Measurements from ENCODE around the gene ASPHD2.
A peak's percentile ranks its signal among the peaks of the same experiment; 100 is the strongest.

Gene ASPHD2

DNA sequence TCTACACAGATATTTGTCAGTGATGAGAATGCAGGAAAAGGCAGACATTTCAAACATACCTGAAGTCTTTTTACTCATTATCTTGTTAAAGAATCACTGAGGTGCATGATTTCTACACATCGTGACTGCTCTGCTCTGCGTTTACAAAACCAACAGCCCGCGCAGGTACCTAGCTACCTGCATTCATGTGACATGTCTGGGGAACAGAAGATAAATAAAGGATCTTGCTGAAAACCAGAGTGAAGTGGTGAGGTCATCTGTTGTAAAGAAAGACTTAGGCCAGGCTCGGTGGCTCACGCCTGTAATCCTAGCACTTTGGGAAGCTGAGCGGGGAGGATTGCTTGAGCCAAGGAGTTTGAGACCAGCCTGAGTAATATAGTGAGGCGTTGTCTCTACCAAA is 15.7 kb downstream of the ASPHD2 start:
- DNase-seq = peak in 1 of 10 donors; percentile 25
- intact Hi-C loops (cut with DNase I) = no loop called here

DNA sequence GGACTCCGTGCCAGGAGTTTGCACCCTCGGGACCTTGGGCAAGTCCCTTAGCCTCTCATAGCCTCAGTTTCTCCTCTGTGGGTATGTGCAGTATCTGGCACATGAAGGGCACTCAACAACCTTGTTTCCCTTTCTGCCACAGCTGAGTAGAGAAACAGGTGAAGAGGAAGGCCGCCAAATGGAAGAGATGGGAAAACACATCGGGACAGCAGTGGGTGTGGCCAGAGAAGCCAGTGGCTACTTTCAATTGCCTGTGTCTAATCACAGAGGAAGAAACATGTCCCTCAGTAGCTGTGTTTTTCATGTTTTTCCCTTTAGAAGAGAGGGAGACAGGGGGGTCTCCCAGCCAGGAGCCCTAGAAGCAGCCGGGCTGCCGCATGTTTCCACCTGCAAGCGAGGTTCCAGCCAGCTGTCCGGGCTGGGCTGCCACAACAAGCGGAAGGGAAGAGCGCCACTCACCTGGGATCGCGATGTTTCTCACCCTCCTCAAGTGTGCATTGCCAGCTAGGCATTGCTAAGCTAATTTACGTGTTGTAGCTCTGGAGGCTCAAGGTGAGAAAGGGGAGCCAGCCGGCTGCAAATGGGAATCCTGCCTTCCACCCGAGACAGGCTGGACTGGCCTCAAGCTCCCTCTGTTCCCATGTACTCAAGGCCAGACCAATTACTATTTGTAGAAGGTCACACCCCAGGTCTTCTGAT is 16.7 kb downstream of the ASPHD2 start:
- DNase-seq = peak in 1 of 10 donors; percentile 68
- intact Hi-C loops (cut with DNase I) = no loop called here

DNA sequence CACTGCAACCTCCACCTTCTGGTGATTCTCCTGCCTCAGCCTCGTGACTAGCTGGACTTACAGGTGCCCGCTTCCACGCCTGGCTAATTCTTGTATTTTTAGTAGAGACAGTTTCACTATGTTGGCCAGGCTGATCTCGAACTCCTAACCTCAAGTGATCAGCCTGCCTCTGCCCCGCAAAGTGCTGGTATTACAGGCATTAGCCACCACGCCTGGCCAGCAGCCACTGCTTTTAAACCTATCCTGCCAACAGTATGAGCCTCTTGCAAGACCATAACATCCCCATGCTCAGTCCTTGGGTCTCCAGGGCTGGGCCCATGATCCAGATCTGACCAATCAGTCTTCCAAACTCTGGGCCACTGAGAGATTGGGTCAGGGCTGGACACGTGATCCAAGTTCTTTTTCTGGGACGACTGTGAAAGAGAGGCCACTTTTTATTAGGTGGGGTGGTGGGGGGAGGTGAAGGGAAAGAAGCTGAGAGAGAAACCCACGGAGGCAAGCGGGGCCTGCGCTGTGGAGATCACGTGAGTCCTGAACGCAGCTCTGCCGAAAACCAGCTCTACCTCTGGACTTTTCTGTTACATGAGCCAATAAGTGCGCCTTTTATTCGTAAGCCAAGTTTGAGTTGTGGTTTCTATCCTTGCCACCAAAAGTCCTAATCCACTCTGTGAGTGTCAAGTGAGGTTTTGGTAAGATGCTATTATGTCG is 17.9 kb downstream of the ASPHD2 start:
- intact Hi-C loops (cut with DNase I) = no loop called here
- peak in 1 of 10 donors; percentile 55 for DNase-seq

DNA sequence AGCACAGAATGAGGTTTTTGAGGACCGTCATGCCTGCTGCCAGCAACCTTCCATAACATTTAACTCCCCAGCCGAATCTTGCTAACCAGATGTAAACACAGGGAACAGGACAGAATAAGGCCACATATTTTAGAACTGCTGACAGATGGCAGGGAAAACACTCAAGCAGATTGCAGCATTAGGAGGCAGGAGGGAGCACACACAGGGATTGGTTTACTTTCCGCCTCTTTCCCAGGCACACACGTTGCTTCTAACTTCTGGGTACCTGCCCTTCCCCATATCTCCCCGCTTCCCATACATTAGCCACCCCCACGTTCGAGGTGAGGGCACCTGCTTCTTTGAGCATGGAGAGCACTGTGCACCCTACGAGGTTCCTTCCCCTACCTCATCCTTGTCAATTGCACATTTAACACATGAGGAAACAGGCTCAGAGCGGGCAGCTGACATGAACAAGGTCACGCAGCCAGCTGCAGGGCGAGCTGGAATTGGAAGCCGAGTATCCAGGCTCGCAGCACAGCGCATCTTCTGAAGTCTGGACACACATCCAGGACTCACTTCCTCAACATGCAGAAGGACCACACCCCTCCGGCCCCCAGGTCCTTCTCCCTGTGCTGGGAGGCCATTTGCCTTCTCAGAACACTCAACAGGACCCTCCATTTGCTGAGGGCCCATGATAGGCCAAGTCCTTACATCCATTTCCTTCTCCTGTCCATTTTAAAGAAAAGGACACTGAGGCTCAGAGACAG is 18.7 kb downstream of the ASPHD2 start:
- intact Hi-C loops (cut with DNase I) = no loop called here
- DNase-seq = peak in 1 of 10 donors; percentile 75

DNA sequence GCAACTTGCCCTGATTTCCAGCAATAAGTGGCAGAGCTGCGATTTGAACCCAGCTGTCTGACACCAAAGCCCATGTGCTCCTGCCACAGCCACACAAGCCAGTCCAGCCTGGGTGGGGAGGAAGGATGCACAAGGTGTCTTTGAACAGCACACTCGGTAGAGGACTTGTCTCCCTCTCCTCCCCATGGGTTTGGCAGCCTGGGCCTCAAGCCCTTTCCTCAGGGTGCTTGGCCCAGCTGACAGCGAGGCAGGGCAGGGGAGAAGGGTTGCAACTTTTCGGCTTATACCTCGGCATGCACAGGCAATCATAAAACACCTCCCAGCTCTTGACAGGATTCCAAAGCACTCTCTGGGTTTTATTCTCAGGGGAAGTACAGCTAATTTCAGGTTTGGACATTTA is 19.3 kb downstream of the ASPHD2 start:
- intact Hi-C loops (cut with DNase I) = no loop called here
- no peak for DNase-seq

DNA sequence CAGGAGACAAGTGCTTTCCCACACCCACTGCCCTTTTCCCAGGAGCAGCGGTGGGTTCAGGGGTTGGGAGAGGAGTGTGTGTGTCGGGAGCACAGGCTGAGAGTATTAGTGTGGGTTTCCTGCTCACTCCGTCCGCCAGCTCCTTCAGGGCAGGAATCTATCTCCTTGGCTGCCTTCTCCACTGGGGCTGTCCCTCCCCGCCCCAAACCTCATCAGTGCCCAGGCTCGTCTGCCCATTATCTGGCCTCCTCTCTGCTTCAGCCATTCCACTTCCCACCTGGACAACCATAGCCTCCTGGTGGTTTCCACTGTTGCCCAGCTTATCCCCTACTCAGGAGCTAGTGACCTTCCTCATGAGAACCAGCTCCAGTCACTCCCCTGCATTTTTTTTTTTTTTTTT is 19.9 kb downstream of the ASPHD2 start:
- no peak for DNase-seq
- intact Hi-C loops (cut with DNase I) = no loop called here

DNA sequence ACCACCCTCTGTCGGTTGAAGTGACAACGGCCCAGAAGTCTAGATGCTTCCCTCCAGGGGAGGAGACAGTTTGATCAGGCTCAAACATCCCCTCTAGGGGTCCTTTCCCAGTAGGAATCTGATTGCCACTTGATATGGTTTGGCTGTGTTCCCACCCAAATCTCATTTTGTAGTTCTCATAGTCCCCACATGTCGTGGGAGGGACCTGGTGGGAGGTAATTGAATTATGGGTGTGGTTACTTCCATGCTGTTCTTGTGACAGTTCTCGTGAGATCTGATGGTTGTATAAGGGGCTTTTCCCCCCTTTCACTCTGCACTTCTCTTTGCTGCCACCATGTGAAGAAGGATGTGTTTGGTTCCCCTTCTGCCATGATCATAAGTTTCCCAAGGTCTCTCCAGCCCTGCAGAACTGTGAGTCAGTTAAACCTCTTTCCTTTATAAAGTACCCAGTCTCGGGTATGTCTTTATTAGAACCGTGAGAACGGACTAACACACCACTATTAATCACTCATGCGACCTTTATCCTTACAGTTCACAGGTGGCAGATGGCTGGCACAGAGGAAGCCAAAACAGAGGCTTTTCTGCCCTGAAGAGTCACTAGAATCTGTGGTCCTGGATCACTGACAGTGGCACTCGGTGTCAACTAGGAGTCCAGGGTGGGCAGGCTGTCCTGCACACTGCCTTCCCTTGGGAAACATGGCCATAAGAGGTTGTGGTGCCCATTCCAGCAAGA is 21.6 kb downstream of the ASPHD2 start:
- intact Hi-C loops (cut with DNase I) = no loop called here
- DNase-seq = no peak

DNA sequence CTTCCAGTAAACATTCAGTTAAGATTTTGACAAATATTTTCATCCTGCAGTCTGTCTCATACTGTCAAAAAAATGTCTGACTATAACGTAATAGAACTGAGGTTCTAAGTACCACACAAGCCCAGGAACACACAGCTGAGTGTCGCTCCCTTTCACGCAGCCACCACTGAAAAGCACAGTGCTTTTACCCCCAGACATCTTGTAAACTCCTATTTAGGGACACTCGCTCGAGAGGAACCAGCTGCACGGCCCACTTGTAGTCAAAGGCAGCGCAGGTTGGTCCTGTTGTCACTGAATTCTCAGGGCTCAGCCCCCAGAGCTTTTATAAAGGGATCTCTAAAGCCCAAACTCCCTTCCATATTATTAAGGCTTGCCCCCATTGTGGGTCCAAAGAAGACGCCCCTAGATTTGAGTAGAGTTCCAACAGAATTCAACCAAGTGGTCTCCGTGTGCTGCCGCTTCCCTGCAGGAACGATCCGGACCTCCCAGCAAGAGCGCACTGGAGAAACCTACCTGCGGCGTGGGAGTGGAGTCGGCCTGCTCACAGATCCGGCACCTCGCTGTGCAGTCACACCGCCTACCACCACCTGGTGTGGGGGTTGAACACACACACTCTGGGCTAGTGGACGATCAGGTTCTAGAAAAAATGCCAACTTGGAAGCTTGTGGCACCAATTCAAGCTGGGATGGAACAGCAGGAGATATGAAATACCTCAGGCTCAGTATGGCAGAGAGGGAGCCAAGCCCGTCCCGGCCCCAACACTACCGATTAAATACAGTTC is 23.4 kb downstream of the ASPHD2 start:
- DNase-seq = peak in 6 of 10 donors; percentile 41 to 93 (median 74)
- intact Hi-C loops (cut with DNase I) = no loop called here

DNA sequence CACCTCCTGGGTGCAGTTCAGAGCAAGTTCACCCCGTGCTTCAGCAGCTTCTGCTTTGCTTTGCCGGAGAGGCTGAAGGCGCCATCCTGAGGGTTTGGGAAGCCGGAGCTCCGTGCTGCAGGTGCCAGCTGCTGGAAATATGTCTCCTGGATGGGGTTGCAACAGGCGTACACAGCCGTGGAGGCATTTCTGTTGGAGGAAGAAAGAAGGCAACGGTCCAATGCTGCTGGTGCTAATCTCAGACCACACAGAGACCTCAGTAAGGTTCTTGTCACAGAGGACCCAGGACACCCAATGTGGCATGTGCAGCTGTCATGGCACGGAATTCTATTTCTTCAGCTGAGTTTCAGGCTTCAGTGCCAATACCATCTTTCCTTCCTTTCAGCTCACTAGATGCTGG is 24.2 kb downstream of the ASPHD2 start:
- no peak for DNase-seq
- intact Hi-C loops (cut with DNase I) = no loop called here

DNA sequence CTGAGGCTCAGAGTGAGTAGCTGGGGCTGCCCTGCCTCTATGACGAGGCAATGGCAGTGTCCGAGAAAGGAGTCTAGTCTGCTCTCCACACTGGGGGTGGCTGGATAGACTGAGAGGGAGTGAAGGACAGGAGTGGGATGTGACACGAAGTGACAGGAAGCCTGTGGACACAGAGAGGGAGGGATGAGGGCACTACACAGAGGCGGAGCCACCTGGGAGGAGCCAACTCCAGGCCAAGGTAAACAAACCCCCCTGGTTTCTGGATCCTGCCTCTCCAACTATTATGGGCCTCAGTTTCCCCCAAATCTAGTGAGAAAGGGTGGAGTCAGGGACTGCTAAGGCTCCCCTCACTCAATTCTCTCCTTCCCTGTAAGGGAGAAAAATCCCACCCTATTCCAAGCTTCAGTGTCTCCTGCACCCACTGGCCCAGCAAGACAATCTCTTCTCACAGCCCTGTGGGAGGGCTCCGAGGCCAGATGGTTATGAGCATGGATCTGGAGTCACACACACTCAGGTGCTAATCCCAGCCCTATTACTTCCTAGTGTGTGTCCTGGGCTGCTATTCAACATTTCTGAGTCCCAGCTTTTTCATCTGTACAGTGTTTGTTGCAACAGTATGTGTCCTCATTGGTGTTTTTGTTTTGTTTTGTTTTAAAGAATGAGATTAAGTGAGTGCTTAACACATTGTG is 24.9 kb downstream of the ASPHD2 start:
- intact Hi-C loops (cut with DNase I) = no loop called here
- no peak for DNase-seq

DNA sequence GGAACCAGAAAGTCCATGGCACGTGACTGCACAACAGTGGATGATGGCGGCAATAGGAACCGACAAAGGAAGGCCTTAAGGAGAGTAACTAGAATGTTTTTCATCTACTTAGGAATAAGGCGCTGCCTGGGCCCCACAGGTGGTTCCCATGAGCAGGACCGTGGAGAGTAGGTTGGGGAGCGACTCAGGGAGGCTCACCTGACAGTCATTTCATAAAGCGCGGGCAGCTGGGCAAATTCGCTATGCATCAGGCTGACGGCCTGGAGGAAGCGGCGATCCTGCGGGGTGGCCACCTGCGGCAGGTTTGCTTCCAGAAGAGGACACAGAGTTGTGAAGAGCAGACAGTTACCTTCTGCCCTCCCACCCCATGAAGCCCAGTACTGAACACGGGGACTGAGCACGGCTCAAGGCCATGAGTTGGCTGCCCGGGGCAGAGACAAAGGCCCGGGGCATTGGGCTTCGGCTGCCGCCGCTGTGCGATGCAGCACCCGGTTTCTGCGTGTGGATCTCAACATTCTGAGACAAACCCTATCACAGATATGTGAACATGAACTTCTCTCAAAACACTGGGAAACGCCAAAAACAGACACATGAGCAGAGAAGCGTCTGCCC is 28.7 kb downstream of the ASPHD2 start:
- intact Hi-C loops (cut with DNase I) = no loop called here
- no peak for DNase-seq

DNA sequence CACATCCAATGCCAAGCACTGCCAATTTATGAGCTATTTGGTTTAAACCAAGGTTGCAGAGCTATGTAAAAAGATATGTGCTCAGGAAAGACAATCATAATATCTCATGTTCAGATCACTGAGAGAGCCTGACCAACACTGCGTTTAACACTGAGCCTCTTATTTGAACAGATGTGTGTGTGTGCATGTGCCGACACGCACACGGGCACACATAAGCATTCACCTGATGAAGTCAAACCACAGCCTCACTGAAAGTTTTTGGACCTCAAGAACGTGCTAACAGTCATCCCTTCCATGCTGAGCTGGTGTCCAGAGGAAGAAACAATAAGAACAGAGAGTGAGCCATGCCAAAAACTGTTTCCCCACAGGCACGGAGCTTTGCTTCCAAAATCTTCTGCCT is 31.1 kb downstream of the ASPHD2 start:
- no peak for DNase-seq
- intact Hi-C loops (cut with DNase I) = no loop called here

DNA sequence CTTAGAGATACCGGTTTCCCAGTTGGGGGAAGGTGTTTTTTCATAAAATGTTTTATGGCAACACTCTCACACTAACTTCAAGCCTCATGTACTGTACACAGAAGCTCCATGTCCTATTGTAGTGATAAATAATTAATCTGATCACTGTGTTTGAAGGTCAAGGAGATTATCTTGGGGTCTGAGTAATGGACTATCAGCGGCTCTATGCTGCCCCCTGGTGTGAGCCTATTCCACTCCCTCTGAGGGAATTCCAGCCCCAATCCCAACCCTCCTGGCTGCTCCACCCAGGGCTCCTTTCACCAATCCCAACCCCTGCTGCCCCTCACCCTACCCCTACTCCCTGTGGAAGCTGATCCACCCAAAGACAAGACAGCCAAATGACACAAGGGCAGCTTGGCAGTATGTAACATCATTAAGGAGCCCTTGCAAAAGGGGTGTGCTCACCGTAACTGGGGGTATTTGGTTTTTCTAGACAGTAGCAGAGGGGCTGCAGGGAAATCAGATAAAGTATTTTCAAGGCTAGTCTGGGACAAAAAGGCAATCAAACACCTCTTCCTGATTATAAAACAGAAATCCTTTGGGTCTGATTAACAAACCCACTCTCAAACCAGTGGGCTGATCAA is 32.2 kb downstream of the ASPHD2 start:
- peak in 6 of 10 donors; percentile 58 to 92 (median 67) for DNase-seq
- intact Hi-C loops (cut with DNase I) = loop anchor here (1.0 kb wide), 1 partner anchor 63 kb away; no protein-coding TSS in a partner anchor

DNA sequence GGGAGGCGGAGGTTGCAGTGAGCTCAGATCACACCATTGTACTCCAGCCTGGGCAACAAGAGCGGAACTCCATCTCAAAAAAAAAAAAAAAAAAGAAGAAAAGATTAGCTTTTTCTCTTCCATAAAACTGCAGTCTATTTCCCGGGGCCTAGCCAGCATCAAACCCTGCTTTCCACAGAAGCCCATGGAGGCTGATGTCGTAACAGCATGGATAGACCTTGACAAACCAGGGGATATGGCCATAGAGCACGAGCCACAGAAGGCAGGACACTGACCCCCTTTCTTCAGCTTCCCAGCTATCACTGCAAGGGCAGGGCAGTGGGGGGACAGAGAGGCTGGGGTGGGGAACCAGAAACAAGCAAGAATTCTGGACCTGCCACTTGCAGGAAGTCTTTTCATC is 33.0 kb downstream of the ASPHD2 start:
- intact Hi-C loops (cut with DNase I) = no loop called here
- no peak for DNase-seq

DNA sequence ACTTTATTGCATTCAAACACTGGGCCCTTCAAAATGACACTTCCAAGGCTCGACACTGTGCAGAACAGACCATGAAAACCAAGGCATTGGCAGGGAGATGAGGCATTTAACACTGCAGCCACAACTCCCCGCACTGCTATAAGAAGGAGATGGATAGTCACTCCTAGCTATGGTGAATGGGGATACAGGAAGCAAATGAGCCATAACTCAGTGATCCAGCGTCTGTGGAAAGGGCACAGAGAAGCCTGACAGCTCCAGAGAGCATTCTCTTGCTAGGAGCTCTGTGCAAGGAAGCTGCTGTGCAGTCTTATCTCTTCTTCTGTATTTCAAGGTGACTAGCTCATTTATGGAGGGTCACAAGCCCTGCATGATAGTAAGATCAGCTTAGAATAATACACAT is 33.6 kb downstream of the ASPHD2 start:
- intact Hi-C loops (cut with DNase I) = no loop called here
- DNase-seq = no peak

DNA sequence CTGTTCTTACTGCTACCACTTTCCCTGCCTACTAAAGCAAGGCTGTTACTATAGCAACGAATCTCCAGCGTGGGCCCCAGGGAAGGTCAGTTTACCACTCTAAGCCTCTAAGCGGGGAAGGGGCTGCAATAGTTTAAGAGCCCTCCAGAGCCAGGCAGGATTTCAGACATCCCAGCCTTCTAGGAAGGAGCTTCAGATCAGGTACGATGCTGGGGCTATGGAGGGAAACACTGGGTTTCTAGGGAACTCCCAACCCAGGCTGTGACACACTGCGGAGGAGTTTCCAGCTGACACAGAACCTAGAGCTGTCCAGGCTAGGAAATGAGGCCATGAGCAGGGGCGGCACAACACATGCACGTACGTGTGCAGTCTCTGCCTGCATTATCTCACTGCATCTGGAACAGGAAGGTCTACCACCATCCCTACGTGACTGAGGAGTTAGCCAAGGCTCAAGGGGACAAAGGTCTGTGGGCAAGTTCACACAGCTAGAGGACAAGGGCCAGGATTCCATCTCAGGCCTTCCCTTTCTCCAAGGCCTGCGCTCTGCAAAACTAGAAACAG is 34.1 kb downstream of the ASPHD2 start:
- intact Hi-C loops (cut with DNase I) = no loop called here
- DNase-seq = peak in 7 of 10 donors; percentile 40 to 92 (median 66)

DNA sequence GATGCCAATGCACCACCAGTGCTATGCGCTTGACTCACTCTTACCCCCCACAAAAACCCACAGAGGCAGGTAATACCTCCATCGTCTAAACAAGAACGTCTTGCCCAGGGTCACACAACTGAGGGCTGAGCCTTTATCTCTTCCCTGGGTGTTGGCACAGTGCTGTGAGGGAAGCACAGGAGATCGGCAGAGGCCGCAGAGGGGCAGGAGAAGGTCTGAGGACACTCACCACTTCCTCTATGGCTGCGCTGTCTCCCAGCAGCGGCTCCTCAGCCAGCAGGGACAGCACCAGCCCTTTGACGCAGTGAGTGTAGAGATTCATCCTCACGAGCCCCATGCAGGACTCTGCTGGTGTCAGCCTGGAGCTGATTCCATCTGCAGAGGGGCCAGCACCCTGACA is 34.6 kb downstream of the ASPHD2 start:
- DNase-seq = no peak
- intact Hi-C loops (cut with DNase I) = no loop called here

DNA sequence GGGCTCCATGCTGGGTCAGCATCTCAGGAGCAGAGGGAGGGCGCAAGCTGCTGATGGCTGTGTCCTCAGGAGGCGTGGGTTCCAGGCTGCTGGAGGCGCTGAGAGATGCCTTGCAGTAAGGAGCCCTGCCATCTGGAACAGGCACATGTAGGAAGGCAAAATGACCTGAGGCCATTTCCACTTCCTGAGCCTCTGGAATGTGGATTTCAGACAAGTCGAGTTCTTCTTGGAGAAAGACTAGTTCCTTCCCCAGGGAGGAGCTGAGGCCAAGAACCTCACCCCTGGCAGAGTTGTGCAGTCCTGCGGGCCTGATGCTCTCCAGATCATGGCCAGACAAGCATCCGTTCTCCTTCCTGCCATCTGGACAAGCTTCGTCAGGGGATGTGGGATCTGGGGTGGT is 35.3 kb downstream of the ASPHD2 start:
- intact Hi-C loops (cut with DNase I) = no loop called here
- DNase-seq = no peak

All from posterior cingulate gyrus (tissue), 11 donors.